Fibroblast of skin of right biceps (primary cell): ENCODE data around the gene GHRH.
A peak's percentile ranks its signal among the peaks of the same experiment; 100 is the strongest.

ENCODE experiments used
- DNase-seq: peaks from one replicate; pipeline ENCODE4 v3.0.0-alpha.2; 2013

Gene GHRH

DNA sequence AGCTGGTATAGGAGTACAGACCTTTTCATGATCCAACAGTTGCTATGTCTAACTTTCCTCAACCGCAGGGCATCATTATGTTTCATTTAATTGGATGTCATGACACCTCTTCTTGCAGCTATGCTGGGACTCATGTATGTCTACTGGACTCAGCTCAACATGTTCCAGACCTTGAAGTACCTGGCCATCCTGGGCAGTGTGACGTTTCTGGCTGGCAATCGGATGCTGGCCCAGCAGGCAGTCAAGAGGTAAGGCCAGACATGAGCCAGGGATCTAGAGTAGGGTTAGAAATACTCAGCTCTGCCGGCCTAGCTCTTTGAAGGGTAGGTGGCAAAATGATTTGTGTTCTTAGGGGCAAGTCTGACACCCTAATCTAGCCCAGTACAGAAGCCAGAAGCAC, 25.2 kb downstream of the GHRH start:
- DNase-seq, result no peak

GRCh38 chr20:37235065-37235464, 26.5 kb downstream of the GHRH start:
- no peak for DNase-seq

DNA sequence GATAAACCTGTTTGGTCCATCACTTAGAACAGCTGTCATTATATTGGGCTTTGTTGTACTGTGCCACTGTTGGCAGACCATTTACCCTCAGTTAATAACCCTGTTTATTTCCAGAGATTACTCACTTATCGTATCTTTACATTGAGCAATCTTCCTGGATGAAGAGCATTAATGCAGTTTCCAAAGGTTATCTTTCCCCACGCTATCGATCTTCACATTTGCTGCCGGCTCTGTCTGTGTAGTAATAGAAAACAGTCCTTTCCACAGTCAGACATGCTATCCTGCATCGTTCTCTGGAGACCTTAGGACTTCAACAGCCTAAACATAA, 27.4 kb downstream of the GHRH start:
- no peak for DNase-seq

- no peak for DNase-seq
Measured at GRCh38 chr20:37233548-37234253, 27.9 kb downstream of the GHRH start.

- DNase-seq, result no peak
Measured at GRCh38 chr20:37231947-37232630, 29.5 kb downstream of the GHRH start.

DNA sequence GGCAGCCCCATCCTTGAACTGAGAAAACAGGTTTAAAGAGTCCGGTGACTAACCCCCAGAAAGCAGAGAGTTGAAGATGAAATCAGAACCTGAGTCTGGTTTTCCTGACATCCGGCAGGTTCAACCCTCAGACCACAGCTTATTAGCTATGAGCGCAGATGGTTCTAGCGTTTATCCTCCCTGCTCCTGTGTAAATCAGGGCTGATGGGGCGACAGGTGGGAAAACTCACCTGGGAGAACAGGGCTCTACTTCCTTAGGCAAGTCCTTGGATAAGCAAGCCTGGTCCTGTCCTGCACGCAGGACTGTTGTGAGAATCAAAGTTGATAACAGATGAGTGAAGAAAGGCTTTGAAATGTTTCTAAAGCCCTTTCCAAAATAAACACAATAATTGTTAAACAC, 31.4 kb downstream of the GHRH start:
- no peak for DNase-seq

DNA sequence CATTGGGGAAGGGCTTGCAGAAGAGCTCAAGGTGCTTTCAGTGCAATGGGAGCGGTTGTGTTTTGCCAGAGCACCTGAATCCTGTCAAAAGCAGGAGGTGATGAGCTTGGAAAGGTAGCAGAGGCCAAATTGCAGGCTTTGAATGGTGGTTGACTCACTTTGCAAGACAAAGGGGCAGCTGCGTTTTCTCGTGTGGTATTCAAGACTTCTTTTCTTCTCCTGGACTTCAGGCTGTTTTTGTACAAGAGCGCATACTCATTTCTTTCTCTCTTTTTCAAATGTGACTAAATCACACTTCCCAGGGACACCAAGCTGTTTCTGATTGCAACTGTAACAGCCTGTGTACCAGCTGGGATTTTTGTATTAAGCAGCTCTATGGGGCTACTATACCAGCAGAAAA, 32.3 kb downstream of the GHRH start:
- DNase-seq, result no peak

GRCh38 chr20:37228656-37229055, 33.0 kb downstream of the GHRH start:
- no peak for DNase-seq

- no peak for DNase-seq
Measured at GRCh38 chr20:37228082-37228481, 33.5 kb downstream of the GHRH start.

- DNase-seq, result no peak
Measured at GRCh38 chr20:37226889-37227288, 34.7 kb downstream of the GHRH start.

GRCh38 chr20:37225146-37225545, 36.5 kb downstream of the GHRH start:
- no peak for DNase-seq

GRCh38 chr20:37223053-37223452, 38.6 kb downstream of the GHRH start:
- DNase-seq, result peak; percentile 84

DNA sequence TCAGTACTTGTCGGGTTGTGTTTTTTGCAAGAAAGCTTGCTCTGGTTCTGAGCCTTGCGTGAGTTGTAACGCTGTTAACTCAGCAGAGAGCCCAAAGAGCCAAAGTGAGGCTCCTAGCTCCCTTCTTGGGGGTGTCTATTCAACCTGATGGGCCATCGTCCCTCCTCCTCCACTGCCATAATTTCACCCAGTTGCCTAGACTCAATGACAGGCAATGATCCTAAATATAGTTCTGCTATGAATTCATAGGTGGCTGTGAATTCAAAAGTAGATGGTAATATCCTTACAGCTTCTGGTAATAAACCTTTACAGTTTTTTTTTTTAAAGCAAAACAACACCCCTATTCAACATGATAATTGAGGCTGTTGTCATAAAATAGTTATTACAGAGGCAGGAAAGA, 39.5 kb downstream of the GHRH start:
- DNase-seq, result no peak

DNA sequence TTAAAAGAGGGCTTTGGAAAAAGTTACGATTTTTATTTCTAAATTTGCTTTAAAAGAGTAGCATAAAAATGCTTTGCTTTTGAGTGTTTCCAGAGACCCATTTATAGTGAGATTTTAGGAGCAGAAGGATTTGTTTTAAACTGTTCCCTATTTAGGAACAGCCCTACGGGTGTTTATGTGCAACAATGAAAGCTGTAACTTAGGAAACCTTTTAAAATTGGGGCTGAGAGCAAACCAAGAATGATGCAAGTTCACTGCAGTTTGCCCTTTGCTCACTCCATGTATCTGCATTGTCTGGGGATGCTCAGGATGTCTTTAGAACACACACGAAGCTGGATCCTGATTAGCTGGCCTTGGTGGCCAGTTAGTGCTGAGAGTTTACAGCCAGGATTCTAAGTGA, 40.9 kb downstream of the GHRH start:
- no peak for DNase-seq

DNA sequence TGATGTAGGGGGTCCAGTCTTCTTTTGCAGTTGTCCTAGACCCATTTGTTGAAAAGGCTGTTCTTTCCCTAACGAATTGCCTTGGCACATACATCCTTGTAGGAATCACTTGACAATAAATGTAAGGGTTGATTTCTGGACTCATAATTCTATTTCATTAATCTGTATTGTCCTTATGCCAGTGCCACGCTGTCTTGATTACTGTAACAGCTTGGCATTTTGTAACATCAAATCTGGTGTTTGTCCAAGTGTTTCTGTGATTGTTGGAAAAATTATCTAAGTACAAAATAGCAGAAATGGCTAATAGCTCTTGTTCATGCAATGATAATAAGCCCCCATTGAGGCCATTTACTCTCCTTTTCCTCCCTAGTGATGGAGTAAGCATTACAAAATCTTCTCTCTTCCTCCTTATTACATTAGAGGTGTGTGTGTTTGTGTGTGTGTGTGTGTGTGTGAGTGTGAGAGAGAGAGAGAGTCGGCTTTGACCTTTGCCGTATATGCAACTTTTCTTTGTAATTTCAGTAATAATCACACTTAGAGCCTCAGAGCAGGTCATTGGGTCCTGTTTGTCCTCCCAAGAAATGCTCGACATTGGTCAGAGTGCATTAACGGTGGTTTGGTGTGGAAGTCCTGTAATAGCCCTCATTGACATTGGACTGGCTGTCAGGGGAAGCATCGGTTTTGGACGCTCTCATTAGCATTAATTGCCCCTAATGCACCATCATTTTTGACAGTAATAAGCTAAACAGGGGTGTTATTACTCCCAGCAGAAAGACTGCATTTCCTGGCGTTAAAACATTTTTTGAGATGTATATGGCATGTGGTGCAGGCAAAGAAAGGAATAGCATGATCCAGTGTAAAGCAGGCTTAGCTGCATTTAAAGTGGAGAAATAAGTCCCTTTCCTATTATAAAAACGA, 41.6 kb downstream of the GHRH start:
- DNase-seq, result no peak

GRCh38 chr20:37218976-37219375, 42.6 kb downstream of the GHRH start:
- DNase-seq, result no peak

DNA sequence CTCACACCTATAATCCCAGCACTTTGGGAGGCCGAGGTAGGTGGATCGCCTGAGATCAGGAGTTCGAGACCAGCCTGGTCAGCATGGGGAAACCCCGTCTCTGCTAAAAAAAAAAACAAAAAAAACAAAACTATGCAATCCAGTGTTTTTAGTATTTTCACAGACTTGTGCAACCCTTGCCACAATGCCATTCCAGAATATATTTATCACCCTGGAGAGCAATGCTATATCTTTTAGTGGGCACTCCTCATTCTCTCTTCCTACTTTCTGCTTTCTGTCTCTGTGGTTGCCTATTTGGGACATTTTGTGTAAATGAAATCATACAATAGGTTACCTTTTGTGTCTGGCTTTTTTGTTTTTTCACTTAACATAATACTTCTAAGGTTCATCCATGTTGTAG, 43.2 kb downstream of the GHRH start:
- DNase-seq, result no peak

GRCh38 chr20:37209661-37210314, 51.8 kb downstream of the GHRH start:
- DNase-seq, result no peak

- DNase-seq, result no peak
Measured at GRCh38 chr20:37209193-37209592, 52.4 kb downstream of the GHRH start.

- DNase-seq, result no peak
Measured at GRCh38 chr20:37207171-37207570, 54.4 kb downstream of the GHRH start.

DNA sequence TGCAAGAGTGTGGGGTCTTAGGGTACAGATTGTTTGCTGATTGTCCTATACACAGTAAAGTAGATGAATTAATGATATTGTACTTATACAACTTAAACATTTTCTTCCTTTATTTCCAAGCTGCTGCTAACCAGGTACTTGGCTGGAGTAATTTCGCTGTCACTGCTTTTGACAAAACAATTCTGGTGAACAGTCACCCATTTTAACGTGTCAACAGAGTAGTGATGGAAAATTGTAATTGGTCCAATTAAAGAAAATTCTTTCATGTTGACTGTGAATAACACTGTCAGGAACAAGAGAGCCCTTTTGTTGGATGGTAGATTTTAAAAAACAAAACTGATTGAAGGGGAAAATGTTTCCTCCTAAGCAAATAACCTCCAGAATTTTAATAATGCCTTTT, 55.8 kb downstream of the GHRH start:
- DNase-seq, result no peak

DNA sequence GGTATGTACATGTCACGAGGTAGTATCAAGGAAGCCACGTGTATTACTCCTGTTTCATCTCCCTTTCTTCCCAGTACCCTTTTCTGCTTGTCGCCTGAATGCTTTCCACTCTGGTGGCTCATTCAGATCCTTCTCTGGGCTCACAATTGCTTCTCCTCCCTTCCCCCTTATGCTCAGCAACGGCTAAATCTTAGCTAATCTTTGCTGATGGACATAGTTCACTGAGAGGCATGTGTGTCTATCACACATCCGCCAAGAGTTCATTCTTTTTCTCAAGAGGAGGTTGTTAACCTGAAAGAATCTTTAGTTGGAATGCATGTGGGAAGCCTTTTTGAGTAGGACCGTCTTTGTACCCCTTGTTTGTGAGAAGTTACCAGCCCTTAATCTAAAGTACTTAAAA, 56.5 kb downstream of the GHRH start:
- DNase-seq, result no peak

- no peak for DNase-seq
Measured at GRCh38 chr20:37204056-37204455, 57.6 kb downstream of the GHRH start.
